GM19025 (cell line): Measurements from ENCODE around the gene ARMC6.

ENCODE experiments used
- ATAC-seq: cut with Tn5 transposase; IDR thresholded peaks from one replicate; pipeline ENCODE4 v1.9.1; 2021; ENCODE audit warnings: mild to moderate bottlenecking, low read depth, moderate library complexity; ENCODE audit not compliant: unreplicated experiment

ARMC6 gene

GRCh38 chr19:19033426-19034203 is at the start of gene ARMC6, which contains the start of gene SUGP2:
ARMC6 (plus strand) TSS chr19:19033603; CDS start chr19:19034210, 607 bp downstream.
SUGP2 (minus strand) TSS chr19:19033517; CDS start chr19:19031071, 2,446 bp downstream.
- ATAC-seq, result peak; percentile 67

GRCh38 chr19:18984251-18984650 is 49.2 kb upstream of the ARMC6 start:
- ATAC-seq, result no peak

- ATAC-seq, result no peak
These were observed 48.1 kb upstream of the ARMC6 start for GRCh38 chr19:18985257-18985656.

DNA sequence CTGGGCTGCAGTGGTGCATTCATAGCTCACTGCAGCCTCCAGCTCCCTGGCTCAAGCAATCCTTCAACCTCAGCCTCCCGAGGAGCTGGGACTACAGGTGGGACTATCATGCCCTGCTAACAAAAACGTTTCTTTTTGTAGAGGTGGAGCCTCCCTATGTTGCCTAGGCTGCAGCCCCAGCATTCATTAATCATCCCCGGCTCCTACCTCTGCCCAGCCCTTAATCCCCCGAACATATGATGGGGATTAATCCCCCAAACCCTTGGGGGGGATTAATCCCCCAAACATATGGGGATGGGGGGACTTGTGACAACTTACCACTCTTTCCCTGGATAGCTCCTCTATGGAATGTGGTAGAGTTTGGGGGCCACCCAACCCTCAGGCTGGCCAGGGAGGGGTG is 45.9 kb upstream of the ARMC6 start:
- ATAC-seq, result no peak

GRCh38 chr19:18989316-18989715 is 44.1 kb upstream of the ARMC6 start:
- ATAC-seq, result no peak

DNA sequence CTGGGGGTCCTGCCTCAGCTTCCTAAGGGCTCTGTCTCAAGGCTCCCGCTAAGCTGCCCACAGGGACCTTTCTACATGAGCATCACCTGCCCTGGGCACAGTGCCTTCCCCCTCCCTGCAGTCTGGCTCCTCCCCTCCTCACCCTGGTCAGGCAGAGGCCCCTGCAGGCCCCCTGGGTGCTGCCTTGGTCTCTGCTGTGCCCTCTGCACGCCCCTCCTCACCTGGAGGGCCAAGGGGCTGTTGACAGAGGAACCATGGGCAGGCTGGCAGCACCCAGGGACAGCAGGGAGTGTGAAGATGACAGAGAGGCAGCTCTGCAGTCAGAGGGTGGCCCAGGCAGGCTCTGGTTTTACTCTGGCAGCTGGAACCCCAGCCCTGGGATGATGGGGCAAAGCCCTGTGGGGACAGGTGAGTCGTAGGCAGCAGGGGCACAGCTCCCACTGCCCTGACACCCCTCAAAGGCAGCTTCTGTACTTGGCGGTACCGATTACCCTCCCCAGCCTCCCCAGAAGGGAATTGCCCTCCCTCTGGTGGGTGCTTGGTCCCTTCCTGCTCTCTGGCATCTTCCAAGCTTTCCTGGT is 43.2 kb upstream of the ARMC6 start:
- no peak for ATAC-seq

GRCh38 chr19:18991006-18991405 is 42.4 kb upstream of the ARMC6 start:
- ATAC-seq, result no peak

DNA sequence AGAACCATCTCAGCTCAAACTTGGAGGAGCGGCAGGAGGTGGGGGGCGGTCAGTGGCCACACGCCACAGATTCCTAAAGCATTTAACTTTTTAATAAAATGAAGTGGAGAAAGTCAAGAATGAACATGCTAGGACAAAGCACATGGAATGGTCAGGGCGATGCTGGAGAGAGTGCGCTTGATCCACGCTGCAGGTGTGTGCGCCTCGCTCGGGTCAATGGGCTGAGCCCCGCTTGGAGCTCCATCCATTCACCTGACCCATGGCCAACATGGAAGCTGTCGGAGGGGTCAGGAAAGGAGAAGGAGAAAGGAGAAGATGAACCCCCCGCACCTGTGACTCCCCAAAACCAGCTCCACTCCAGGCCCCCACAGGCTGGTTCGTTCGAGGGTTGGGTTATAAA is 41.9 kb upstream of the ARMC6 start:
- no peak for ATAC-seq

- no peak for ATAC-seq
These were observed 40.7 kb upstream of the ARMC6 start for GRCh38 chr19:18992696-18993095.

- no peak for ATAC-seq
These were observed 40.3 kb upstream of the ARMC6 start for GRCh38 chr19:18993115-18993514.

- no peak for ATAC-seq
These were observed 37.6 kb upstream of the ARMC6 start for GRCh38 chr19:18995804-18996241.

DNA sequence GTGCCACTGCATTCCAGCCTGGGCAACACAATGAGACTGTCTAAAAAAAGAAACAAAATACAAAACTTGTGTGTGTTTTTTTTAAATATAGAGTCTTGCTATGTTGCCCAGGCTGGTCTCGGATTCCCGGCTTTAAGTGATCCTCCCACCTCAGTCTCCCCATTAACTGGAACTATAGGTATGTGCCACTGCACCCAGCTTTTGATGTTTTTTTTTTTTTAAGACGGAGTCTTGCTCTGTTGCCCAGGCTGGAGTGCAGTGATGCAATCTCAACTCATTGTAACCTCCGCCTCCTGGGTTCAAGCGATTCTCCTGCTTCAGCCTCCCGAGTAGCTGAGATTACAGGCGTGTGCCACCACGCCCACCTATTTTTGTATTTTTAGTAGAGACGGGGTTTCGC is 37.1 kb upstream of the ARMC6 start:
- no peak for ATAC-seq

DNA sequence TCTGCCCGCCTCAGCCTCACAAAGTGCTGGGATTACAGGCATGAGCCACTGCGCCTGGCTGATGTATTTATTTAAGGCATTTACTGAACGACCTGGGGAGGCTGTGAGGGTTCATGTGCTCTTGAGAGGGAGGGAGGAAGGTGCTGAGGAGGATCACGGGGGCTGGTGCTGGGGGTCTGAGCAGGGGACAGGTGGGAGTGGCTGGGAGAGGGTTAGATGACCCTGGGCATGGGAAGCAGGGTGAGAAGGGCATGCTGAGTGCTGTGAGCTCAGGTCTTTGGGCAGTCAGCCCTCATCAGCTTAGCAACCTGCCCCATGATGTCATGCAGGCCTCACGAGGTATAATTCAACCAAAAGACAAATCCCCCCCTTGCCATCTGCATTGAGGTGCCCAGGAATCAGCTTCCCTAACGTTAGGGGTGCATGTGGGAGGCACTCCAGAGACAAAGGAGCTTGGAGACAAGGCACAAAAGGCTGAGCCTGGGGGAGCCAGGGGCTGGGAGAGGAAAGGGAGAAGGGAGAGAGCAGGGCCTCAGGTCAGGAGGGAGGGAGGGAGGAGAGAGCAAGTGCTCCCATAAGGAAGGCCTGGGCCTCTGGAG is 36.5 kb upstream of the ARMC6 start:
- no peak for ATAC-seq

DNA sequence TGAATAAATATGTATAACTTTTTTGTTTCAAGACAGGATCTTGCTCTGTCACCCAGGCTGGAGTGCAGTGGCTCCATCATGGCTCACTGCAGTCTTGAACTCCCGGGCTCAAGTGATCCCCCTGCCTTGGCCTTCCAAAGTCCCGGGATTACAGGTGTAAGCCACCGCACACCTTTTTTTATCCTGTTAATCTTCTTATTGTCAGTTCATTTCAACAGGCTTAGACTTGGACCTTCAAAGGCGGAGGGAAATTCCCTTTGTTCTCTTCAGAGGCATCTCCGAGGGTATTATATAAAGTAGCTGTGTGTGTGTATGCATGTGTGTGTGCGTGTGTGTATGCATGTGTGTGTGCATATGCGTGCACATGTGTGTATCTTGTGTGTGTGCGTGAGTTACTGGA is 35.1 kb upstream of the ARMC6 start:
- ATAC-seq, result no peak

GRCh38 chr19:18999016-18999758 is 34.2 kb upstream of the ARMC6 start:
- ATAC-seq, result no peak

DNA sequence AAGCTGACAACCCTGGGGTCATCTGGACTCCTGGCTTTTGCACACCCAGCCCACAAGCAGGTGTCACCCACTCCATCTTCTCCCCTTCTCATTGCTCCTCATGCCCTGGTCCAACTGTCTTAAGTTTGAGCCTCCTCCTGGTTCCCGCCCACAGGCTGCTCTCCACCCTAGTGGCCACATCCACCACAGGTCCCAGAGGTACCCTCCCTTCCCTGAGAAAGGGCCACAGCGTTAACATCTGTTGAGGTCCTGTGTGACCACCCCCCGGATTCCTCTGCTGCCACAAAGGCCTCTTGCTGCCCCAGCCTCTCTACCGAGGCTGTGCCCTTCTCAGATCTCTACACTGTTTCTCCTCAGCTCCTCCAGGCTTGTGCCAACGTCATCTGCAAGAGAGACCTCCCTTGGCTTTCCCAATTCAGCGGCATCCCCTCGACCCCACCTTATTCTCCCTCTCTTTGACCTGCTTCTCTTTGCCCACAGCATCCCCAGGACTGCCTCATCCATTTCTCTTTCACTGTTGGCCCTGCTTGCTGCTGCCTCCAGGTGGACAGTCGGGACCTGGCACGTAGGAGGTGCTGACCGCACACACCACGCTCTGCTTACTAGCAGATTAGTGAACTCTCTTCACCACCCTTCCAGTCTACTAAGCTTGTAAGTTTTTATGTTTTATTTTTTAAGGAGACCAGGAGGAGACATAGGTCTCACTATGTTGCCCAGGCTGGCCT is 33.3 kb upstream of the ARMC6 start:
- ATAC-seq, result no peak

GRCh38 chr19:19004144-19004543 is 29.3 kb upstream of the ARMC6 start:
- no peak for ATAC-seq

- no peak for ATAC-seq
These were observed 27.2 kb upstream of the ARMC6 start for GRCh38 chr19:19006213-19006612.

GRCh38 chr19:19009951-19010350 is 23.5 kb upstream of the ARMC6 start:
- no peak for ATAC-seq

- no peak for ATAC-seq
These were observed 22.9 kb upstream of the ARMC6 start for GRCh38 chr19:19010551-19010950.
